HepG2 (cell line): ENCODE results near the gene NUTF2. TPM values are rescaled to one million over a fixed set of nuclear protein-coding genes. Genes with fewer than 3 reads are reported as not detected.

Experiments
- AKAP8 ChIP-seq: sonication (generic); formaldehyde crosslinking; IDR thresholded peaks from 2 replicates; pipeline ENCODE4 v1.5.1; 2020; ENCODE audit warnings: mild to moderate bottlenecking, missing genetic modification reagents
- CREBL2 ChIP-seq: sonication (generic); formaldehyde crosslinking; IDR thresholded peaks from 2 replicates; pipeline ENCODE4 v1.8.1; 2023; ENCODE audit warnings: missing genetic modification reagents, mild to moderate bottlenecking, borderline replicate concordance
- CSRNP2 ChIP-seq: sonication (generic); formaldehyde crosslinking; conservative IDR thresholded peaks from 2 replicates; pipeline ENCODE4 v1.8.0; 2022; ENCODE audit warnings: low read depth, missing genetic modification reagents
- SALL1 ChIP-seq: sonication (generic); formaldehyde crosslinking; IDR thresholded peaks from 2 replicates; pipeline ENCODE4 v1.8.0; 2022; ENCODE audit warnings: mild to moderate bottlenecking, missing genetic modification reagents
- SATB2 ChIP-seq: sonication (generic); formaldehyde crosslinking; IDR thresholded peaks from 2 replicates; pipeline ENCODE4 v1.5.0; 2020; ENCODE audit warnings: missing genetic modification reagents
- SKIL ChIP-seq: sonication (generic); formaldehyde crosslinking; IDR thresholded peaks from 2 replicates; pipeline ENCODE4 v1.8.0; 2022; ENCODE audit warnings: missing genetic modification reagents, mild to moderate bottlenecking, moderate library complexity, borderline replicate concordance
- SNAI1 ChIP-seq: sonication (generic); formaldehyde crosslinking; IDR thresholded peaks from 2 replicates; pipeline ENCODE4 v1.5.0; 2020; ENCODE audit warnings: mild to moderate bottlenecking, missing genetic modification reagents, borderline replicate concordance
- SP1 ChIP-seq, 2 experiments: fragments of 450-650 bp in 1 of 2; sonication (generic) in 1 of 2; formaldehyde crosslinking in 1 of 2; IDR thresholded peaks; 2 replicates each; pipeline versions ENCODE4 v1.4.0 to v1.6.1; 2016 to 2020; ENCODE audit warnings: missing genetic modification reagents in 1 of 2
- TAF15 ChIP-seq: fragments of 200-400 bp; formaldehyde crosslinking; IDR thresholded peaks from one replicate; pipeline ENCODE4 v1.6.1; 2018; ENCODE audit warnings: mild to moderate bottlenecking, low read depth, low read length; ENCODE audit not compliant: poor library complexity, severe bottlenecking
- ZBTB14 ChIP-seq: sonication (generic); formaldehyde crosslinking; IDR thresholded peaks from 2 replicates; pipeline ENCODE4 v1.4.0; 2020; ENCODE audit warnings: missing genetic modification reagents
- ZMYM2 ChIP-seq: sonication (generic); formaldehyde crosslinking; IDR thresholded peaks from 2 replicates; pipeline ENCODE4 v1.8.0; 2022; ENCODE audit warnings: mild to moderate bottlenecking, missing genetic modification reagents
- ZNF124 ChIP-seq: sonication (generic); formaldehyde crosslinking; IDR thresholded peaks from 2 replicates; pipeline ENCODE4 v1.4.0; 2020; ENCODE audit warnings: missing genetic modification reagents
- ZNF546 ChIP-seq: sonication (generic); formaldehyde crosslinking; conservative IDR thresholded peaks from 2 replicates; pipeline ENCODE4 v1.8.1; 2023; ENCODE audit warnings: mild to moderate bottlenecking, missing genetic modification reagents
- ZNF776 ChIP-seq: sonication (generic); formaldehyde crosslinking; IDR thresholded peaks from 2 replicates; pipeline ENCODE4 v1.4.0; 2020; ENCODE audit warnings: mild to moderate bottlenecking, missing genetic modification reagents
- polyA plus RNA-seq, 8 experiments: library from polyadenylated mRNA; depleted of rRNA in 3 of 8; stranded (reverse) in 7 of 8; unstranded in 1 of 8; fragments of >200 nt; fragmentation: Illumina TruSeq in 4 of 8; extraction: Trizol in 4 of 8; gene quantifications; 2 replicates each; pipeline versions ENCODE4 v1.2.1 to v1.2.3, GENCODE V29; 2011 to 2016; ENCODE audit warnings: low read depth in 4 of 8, missing spikeins in 1 of 8, mixed read lengths in 1 of 8; ENCODE audit not compliant: insufficient read depth in 1 of 8
- total RNA-seq, 5 experiments: library from RNA; depleted of rRNA; stranded (reverse); fragments of >200 nt; fragmentation: Illumina TruSeq; extraction: Trizol; gene quantifications; 2 replicates each; pipeline ENCODE4 v1.2.3, GENCODE V29; 2016; ENCODE audit warnings: low read depth in 1 of 5

The NUTF2 gene
- total and polyA plus RNA-seq, 2 of the 13 experiments (the other 11 are each of a cell fraction or from before 2014, with no cell fraction given), result 168 to 214 TPM

- TF ChIP-seq ZNF546 (CRISPR knock-in tag) (0 out of 2 replicates have a peak, but pooled peaks have one; percentile 1), SKIL (CRISPR knock-in tag) (peak; percentile 59), CREBL2 (CRISPR knock-in tag) (peak; percentile 90; the same call in 1 of the 2 replicates), ZNF124 (CRISPR knock-in tag) (peak; percentile 13; the same call in 1 of the 2 replicates), CSRNP2 (CRISPR knock-in tag) (peak; percentile 36; the same call in 1 of the 2 replicates), SP1 (IDR thresholded peaks at IDR 0.05) (no peak), SP1 (CRISPR knock-in tag; IDR thresholded peaks at IDR 0.05) (no peak; the same call in 1 of the 2 replicates), SALL1 (CRISPR knock-in tag) (peak; percentile 34), ZBTB14 (CRISPR knock-in tag) (peak; percentile 37; the same call in 1 of the 2 replicates), SNAI1 (CRISPR knock-in tag) (peak; percentile 71; the same call in 1 of the 2 replicates), TAF15 (peak; percentile 29), ZNF776 (peak; percentile 58; the same call in 1 of the 2 replicates), AKAP8 (CRISPR knock-in tag) (0 out of 2 replicates have a peak, but pooled peaks have one; percentile 26), ZMYM2 (CRISPR knock-in tag) (peak; percentile 64; the same call in 1 of the 2 replicates), SATB2 (CRISPR knock-in tag) (no peak)
These were observed 4.0 kb upstream of the NUTF2 start (continued) for GRCh38 chr16:67842509-67843342.
